ENCODE measurements around the gene ADCY5. TPM values are rescaled to one million over a fixed set of nuclear protein-coding genes. Genes with fewer than 3 reads are reported as not detected.

Gene ADCY5
- polyA plus RNA-seq, 2 donors: 4.4 to 5.0 TPM

DNA sequence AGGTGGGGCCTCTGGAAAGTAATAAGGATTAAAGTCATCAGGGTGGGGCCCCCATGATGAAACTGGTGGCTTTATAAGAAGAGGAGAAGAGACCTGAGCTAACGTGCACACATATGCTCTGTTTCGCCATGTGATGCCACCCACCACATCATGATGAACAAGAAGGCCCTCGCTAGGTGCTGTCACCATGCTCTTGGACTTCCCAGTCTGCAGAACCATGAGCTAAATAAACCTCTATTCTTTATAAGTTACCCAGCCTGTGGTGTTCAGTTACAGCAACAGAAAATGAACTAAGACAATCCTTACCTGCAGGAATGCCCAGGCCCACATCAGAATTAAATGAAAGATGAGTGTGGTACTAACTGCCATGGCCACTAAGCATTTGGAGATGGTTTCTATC lies 79.8 kb downstream of the ADCY5 start:
- no peaks in the 10 kb centered on the region for H3K27me3 ChIP-seq (ENCODE audit: control insufficient read depth in 1 of 2, insufficient read depth in 2 of 2, low read length in 2 of 2)
- no peak overlapping the region for H3K27ac ChIP-seq (ENCODE audit: low read depth in 2 of 2, low read length in 1 of 2)
- WGBS, 2 donors: 93 to 95% methylated on average over 3 of the region's 3 CpGs
- H3K36me3 ChIP-seq (ENCODE audit: control insufficient read depth in 2 of 2, insufficient read depth in 2 of 2, low read length in 1 of 2): no peaks in the 10 kb centered on the region
- peaks cover 0 to 4% of the 10 kb centered on the region in 2 donors for H3K4me1 ChIP-seq (ENCODE audit: control insufficient read depth in 2 of 2, insufficient read depth in 2 of 2, low read length in 1 of 2)
- H3K4me3 ChIP-seq (ENCODE audit: low read depth in 1 of 2, low read length in 2 of 2): no peak overlapping the region
- H3K9me3 ChIP-seq (ENCODE audit: control insufficient read depth in 2 of 2, insufficient read depth in 1 of 2, low read depth in 1 of 2, low read length in 1 of 2): no peaks in the 10 kb centered on the region

DNA sequence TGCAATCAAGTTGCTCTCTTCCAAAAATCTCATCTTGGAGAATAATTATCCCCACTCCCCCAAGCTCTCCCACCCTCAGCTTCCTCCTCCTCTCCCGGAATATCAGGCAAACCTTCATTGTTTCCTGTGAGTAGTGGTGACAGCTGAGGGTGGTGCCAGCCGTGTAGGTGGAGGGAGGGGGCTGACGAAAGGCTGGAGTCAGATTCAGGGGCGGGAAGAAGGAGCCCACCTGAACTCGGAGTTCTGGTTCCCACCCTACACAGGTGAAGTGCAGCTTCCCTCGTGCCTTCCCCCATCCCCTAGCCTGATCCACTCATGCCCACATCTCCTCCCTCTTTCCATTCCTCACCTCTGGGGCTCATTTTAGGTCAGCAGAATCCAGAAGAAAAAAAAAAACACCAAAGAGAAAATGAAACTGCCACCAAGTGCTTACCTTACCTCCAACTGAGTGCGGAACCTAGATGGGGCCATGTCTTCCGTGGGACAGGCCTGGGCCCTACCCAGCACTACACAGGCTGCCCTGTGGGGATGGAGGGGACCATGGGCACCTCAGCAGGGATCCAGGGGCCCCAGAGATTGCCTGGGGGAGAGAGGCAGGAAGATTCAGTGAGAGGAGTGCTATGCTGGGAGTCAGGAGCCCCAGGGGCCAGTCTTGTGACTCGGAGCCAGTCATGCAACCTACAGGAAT lies 81.3 kb downstream of the ADCY5 start:
- no peaks in the 10 kb centered on the region for H3K9me3 ChIP-seq (ENCODE audit: control insufficient read depth in 2 of 2, insufficient read depth in 1 of 2, low read depth in 1 of 2, low read length in 1 of 2)
- H3K4me1 ChIP-seq (ENCODE audit: control insufficient read depth in 2 of 2, insufficient read depth in 2 of 2, low read length in 1 of 2): peaks cover 0 to under 1% of the 10 kb centered on the region in 2 donors
- no peaks in the 10 kb centered on the region for H3K36me3 ChIP-seq (ENCODE audit: control insufficient read depth in 2 of 2, insufficient read depth in 2 of 2, low read length in 1 of 2)
- no peaks in the 10 kb centered on the region for H3K27me3 ChIP-seq (ENCODE audit: control insufficient read depth in 1 of 2, insufficient read depth in 2 of 2, low read length in 2 of 2)
- no peak overlapping the region for H3K4me3 ChIP-seq (ENCODE audit: low read depth in 1 of 2, low read length in 2 of 2)
- 70 to 76% methylated on average over 9 of the region's 9 CpGs for WGBS, 2 donors
- H3K27ac ChIP-seq (ENCODE audit: low read depth in 2 of 2, low read length in 1 of 2): no peak overlapping the region

DNA sequence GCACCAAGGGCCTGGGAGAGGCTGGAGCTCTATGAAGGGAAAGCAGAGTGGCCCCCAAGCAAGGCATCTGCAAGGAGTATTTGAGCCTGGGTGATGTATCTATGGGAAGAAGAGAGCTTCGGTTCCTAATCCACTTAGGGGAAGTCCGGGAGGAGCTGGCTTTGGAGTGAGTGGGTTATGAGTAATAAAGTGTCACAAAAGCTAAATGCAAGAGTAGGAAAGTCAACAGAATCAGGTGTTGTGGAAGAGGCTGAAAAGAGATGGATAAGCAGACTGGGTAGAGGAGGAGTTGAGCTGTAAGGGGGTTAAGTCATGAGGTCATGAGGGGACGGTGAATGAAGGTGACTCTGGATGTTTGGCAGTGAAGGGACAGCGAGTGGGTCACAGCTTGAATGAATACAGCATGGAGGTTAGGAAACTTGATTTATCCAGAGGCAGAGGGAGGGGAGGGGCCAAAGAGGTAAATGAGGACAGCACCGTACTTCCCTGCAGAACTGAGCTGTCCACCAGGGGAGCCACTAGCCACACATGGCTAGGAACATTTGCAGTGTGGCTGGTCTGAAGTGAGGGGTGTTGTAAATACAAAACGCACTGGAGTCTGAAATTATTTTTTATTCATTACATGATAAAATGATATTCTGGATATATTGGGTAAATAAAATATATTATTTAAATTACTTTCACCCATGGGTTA lies 83.3 kb downstream of the ADCY5 start:
- no peaks in the 10 kb centered on the region for H3K36me3 ChIP-seq (ENCODE audit: control insufficient read depth in 2 of 2, insufficient read depth in 2 of 2, low read length in 1 of 2)
- no peaks in the 10 kb centered on the region for H3K4me1 ChIP-seq (ENCODE audit: control insufficient read depth in 2 of 2, insufficient read depth in 2 of 2, low read length in 1 of 2)
- 63 to 70% methylated on average over 6 of the region's 6 CpGs for whole genome bisulfite sequencing, 2 donors
- no peaks in the 10 kb centered on the region for H3K9me3 ChIP-seq (ENCODE audit: control insufficient read depth in 2 of 2, insufficient read depth in 1 of 2, low read depth in 1 of 2, low read length in 1 of 2)
- no peak overlapping the region for H3K27ac ChIP-seq (ENCODE audit: low read depth in 2 of 2, low read length in 1 of 2)
- no peaks in the 10 kb centered on the region for H3K27me3 ChIP-seq (ENCODE audit: control insufficient read depth in 1 of 2, insufficient read depth in 2 of 2, low read length in 2 of 2)
- no peak overlapping the region for H3K4me3 ChIP-seq (ENCODE audit: low read depth in 1 of 2, low read length in 2 of 2)

DNA sequence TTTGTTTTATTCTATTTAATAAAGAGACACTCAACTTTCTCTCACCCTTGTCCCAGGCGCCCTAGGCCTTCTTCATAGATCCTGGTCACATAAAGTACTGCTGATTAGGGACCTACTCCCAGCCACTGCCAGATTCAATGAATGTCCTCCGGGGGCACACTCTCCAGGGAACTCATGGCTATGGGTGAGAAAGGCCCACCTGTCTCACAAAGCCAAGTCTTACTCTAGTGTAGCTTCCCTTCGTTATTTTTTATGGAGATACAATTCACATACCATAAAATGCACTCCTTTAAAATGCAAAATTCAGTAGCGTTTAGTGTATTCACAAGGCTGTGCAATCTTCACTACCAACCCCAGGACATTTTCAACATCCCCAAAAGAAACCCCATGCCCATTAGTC lies 87.8 kb downstream of the ADCY5 start:
- WGBS, 2 donors: 73 to 75% methylated on average over 4 of the region's 4 CpGs
- H3K27ac ChIP-seq (ENCODE audit: low read depth in 2 of 2, low read length in 1 of 2): no peak overlapping the region
- no peaks in the 10 kb centered on the region for H3K27me3 ChIP-seq (ENCODE audit: control insufficient read depth in 1 of 2, insufficient read depth in 2 of 2, low read length in 2 of 2)

GRCh38 chr3:123357275-123357674 lies 91.6 kb downstream of the ADCY5 start:
- WGBS, 2 donors: 70 to 74% methylated on average over 3 of the region's 3 CpGs
- Histone ChIP-seq H3K4me3 (ENCODE audit: low read depth in 1 of 2, low read length in 2 of 2) (no peak overlapping the region), H3K27me3 (ENCODE audit: control insufficient read depth in 1 of 2, insufficient read depth in 2 of 2, low read length in 2 of 2) (no peaks in the 10 kb centered on the region), H3K4me1 (ENCODE audit: control insufficient read depth in 2 of 2, insufficient read depth in 2 of 2, low read length in 1 of 2) (peaks cover 0 to under 1% of the 10 kb centered on the region in 2 donors), H3K9me3 (ENCODE audit: control insufficient read depth in 2 of 2, insufficient read depth in 1 of 2, low read depth in 1 of 2, low read length in 1 of 2) (no peaks in the 10 kb centered on the region), H3K27ac (ENCODE audit: low read depth in 2 of 2, low read length in 1 of 2) (no peak overlapping the region), H3K36me3 (ENCODE audit: control insufficient read depth in 2 of 2, insufficient read depth in 2 of 2, low read length in 1 of 2) (no peaks in the 10 kb centered on the region)

More for the DNA sequence above, 87.8 kb downstream of the ADCY5 start:
- Histone ChIP-seq H3K4me1 (ENCODE audit: control insufficient read depth in 2 of 2, insufficient read depth in 2 of 2, low read length in 1 of 2) (no peaks in the 10 kb centered on the region), H3K36me3 (ENCODE audit: control insufficient read depth in 2 of 2, insufficient read depth in 2 of 2, low read length in 1 of 2) (no peaks in the 10 kb centered on the region), H3K4me3 (ENCODE audit: low read depth in 1 of 2, low read length in 2 of 2) (no peak overlapping the region), H3K9me3 (ENCODE audit: control insufficient read depth in 2 of 2, insufficient read depth in 1 of 2, low read depth in 1 of 2, low read length in 1 of 2) (no peaks in the 10 kb centered on the region)

GRCh38 chr3:123353850-123354233 lies 95.0 kb downstream of the ADCY5 start:
- H3K9me3 ChIP-seq (ENCODE audit: control insufficient read depth in 2 of 2, insufficient read depth in 1 of 2, low read depth in 1 of 2, low read length in 1 of 2): no peaks in the 10 kb centered on the region
- H3K27me3 ChIP-seq (ENCODE audit: control insufficient read depth in 1 of 2, insufficient read depth in 2 of 2, low read length in 2 of 2): no peaks in the 10 kb centered on the region
- H3K36me3 ChIP-seq (ENCODE audit: control insufficient read depth in 2 of 2, insufficient read depth in 2 of 2, low read length in 1 of 2): no peaks in the 10 kb centered on the region
- peaks cover 0 to 5% of the 10 kb centered on the region in 2 donors for H3K4me1 ChIP-seq (ENCODE audit: control insufficient read depth in 2 of 2, insufficient read depth in 2 of 2, low read length in 1 of 2)
- 66 to 80% methylated on average over 3 of the region's 3 CpGs for WGBS, 2 donors
- no peak overlapping the region for H3K27ac ChIP-seq (ENCODE audit: low read depth in 2 of 2, low read length in 1 of 2)
- no peak overlapping the region for H3K4me3 ChIP-seq (ENCODE audit: low read depth in 1 of 2, low read length in 2 of 2)

DNA sequence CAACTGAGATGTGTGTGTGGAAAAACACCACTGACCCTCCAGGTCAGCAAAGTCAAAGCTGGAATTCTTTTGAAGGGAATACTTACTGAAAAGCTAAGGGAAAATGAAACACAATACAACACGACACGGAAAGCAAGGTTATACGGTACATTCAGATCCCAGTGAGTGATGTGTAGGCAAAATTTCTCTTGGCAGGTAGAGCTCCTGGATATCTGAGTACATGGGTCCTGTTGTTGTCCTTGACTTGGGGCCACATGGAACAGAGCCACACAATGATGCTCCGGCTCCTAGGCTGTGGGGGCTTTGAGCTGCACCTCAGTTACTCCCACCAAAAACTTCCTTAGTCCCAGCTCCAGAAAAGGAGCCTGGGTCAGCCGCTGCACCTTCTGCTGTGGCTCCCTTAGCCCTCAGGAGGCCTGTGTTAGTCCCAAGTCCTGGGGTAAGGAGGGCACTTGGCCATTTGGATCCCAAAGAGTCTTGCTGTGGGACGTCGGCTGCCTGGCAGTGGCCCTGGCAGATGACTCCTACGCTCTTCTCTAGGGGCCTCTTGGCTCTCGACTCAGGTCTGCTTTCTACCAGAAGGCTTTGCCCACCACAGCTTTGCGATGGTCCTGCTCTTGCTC lies 95.6 kb downstream of the ADCY5 start:
- no peak overlapping the region for H3K4me3 ChIP-seq (ENCODE audit: low read depth in 1 of 2, low read length in 2 of 2)
- 91 to 93% methylated on average over 10 of the region's 10 CpGs for WGBS, 2 donors
- H3K4me1 ChIP-seq (ENCODE audit: control insufficient read depth in 2 of 2, insufficient read depth in 2 of 2, low read length in 1 of 2): peaks cover 0 to 5% of the 10 kb centered on the region in 2 donors
- no peaks in the 10 kb centered on the region for H3K27me3 ChIP-seq (ENCODE audit: control insufficient read depth in 1 of 2, insufficient read depth in 2 of 2, low read length in 2 of 2)
- no peaks in the 10 kb centered on the region for H3K9me3 ChIP-seq (ENCODE audit: control insufficient read depth in 2 of 2, insufficient read depth in 1 of 2, low read depth in 1 of 2, low read length in 1 of 2)
- H3K27ac ChIP-seq (ENCODE audit: low read depth in 2 of 2, low read length in 1 of 2): no peak overlapping the region
- H3K36me3 ChIP-seq (ENCODE audit: control insufficient read depth in 2 of 2, insufficient read depth in 2 of 2, low read length in 1 of 2): no peaks in the 10 kb centered on the region

DNA sequence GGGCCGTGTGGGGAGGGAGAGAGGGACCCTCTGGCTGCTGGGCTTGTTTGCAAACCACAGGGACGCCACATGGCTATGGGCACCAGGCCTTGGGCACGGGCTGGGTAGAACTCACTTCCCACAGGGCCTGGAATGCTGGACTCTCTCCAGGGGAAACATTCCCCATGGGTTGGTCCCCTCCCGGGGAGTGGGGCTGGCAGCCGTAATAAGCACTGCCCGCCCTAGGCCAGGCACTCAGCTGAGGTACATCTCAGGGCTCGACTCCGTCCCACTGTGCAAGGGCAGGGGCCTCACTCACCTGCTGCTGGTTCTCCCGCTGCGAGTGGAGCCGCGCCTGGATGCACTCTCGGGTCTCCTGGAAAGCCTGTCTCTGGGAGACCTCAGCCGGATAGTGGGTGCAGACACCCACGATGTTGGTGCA lies 96.7 kb downstream of the ADCY5 start:
- Histone ChIP-seq H3K4me1 (ENCODE audit: control insufficient read depth in 2 of 2, insufficient read depth in 2 of 2, low read length in 1 of 2) (peaks cover 0 to 5% of the 10 kb centered on the region in 2 donors), H3K27ac (ENCODE audit: low read depth in 2 of 2, low read length in 1 of 2) (no peak overlapping the region), H3K4me3 (ENCODE audit: low read depth in 1 of 2, low read length in 2 of 2) (no peak overlapping the region), H3K27me3 (ENCODE audit: control insufficient read depth in 1 of 2, insufficient read depth in 2 of 2, low read length in 2 of 2) (no peaks in the 10 kb centered on the region), H3K9me3 (ENCODE audit: control insufficient read depth in 2 of 2, insufficient read depth in 1 of 2, low read depth in 1 of 2, low read length in 1 of 2) (no peaks in the 10 kb centered on the region), H3K36me3 (ENCODE audit: control insufficient read depth in 2 of 2, insufficient read depth in 2 of 2, low read length in 1 of 2) (no peaks in the 10 kb centered on the region)
- 57 to 69% methylated on average over 15 of the region's 15 CpGs for WGBS, 2 donors

GRCh38 chr3:123351501-123351900 lies 97.4 kb downstream of the ADCY5 start:
- Histone ChIP-seq H3K36me3 (ENCODE audit: control insufficient read depth in 2 of 2, insufficient read depth in 2 of 2, low read length in 1 of 2) (no peaks in the 10 kb centered on the region), H3K9me3 (ENCODE audit: control insufficient read depth in 2 of 2, insufficient read depth in 1 of 2, low read depth in 1 of 2, low read length in 1 of 2) (no peaks in the 10 kb centered on the region), H3K27me3 (ENCODE audit: control insufficient read depth in 1 of 2, insufficient read depth in 2 of 2, low read length in 2 of 2) (no peaks in the 10 kb centered on the region), H3K4me1 (ENCODE audit: control insufficient read depth in 2 of 2, insufficient read depth in 2 of 2, low read length in 1 of 2) (peaks cover 0 to 5% of the 10 kb centered on the region in 2 donors), H3K27ac (ENCODE audit: low read depth in 2 of 2, low read length in 1 of 2) (no peak overlapping the region), H3K4me3 (ENCODE audit: low read depth in 1 of 2, low read length in 2 of 2) (no peak overlapping the region)
- 78 to 83% methylated on average over 4 of the region's 4 CpGs for WGBS, 2 donors

Measured in esophagus (tissue), 2 donors.